OCI-LY1 (cell line): Measurements from ENCODE around the gene SLCO2A1.

ENCODE experiments used
- CTCF ChIP-seq: fragments of 200-600 bp; sonication (generic), shearing (Covaris generic); IDR thresholded peaks from 2 replicates; pipeline ENCODE4 v1.5.1; 2017; ENCODE audit warnings: mild to moderate bottlenecking, antibody characterized with exemption, low read length, moderate library complexity, mixed read lengths
- EZH2 ChIP-seq: fragments of 200-600 bp; sonication (generic), shearing (Covaris generic); IDR thresholded peaks from 2 replicates; pipeline ENCODE4 v1.8.0; 2017; ENCODE audit warnings: borderline replicate concordance, mixed run types, mild to moderate bottlenecking, antibody characterized with exemption, low read length, moderate library complexity, mixed read lengths

- no peak for TF ChIP-seq CTCF
- TF ChIP-seq EZH2 = no peak
These were observed 20.3 kb downstream of the SLCO2A1 start for GRCh38 chr3:134009345-134010000.
